Duodenal mucosa (tissue), 2 donors: ENCODE data around the gene CPT1C.

Source experiments
- H3K27ac ChIP-seq: one replicate; pipeline ENCODE4 v1.7.0; 2013; ENCODE audit warnings: low read depth, low read length
- H3K27me3 ChIP-seq, 2 donors: one replicate each; pipeline ENCODE4 v1.7.0; 2013; ENCODE audit warnings: low read length in 2 of 2, control low read depth in 1 of 2; ENCODE audit not compliant: insufficient read depth in 2 of 2, control insufficient read depth in 1 of 2
- H3K36me3 ChIP-seq, 2 donors: one replicate each; pipeline ENCODE4 v1.7.0; 2013; ENCODE audit warnings: low read length in 2 of 2, control low read depth in 1 of 2; ENCODE audit not compliant: insufficient read depth in 2 of 2, control insufficient read depth in 1 of 2
- H3K4me1 ChIP-seq, 2 donors: one replicate each; pipeline ENCODE4 v1.7.0; 2013; ENCODE audit warnings: low read length in 2 of 2, control low read depth in 1 of 2; ENCODE audit not compliant: insufficient read depth in 2 of 2, control insufficient read depth in 1 of 2
- H3K4me3 ChIP-seq, 2 donors: one replicate each; pipeline ENCODE4 v1.7.0; 2013; ENCODE audit warnings: low read length in 2 of 2, low read depth in 1 of 2
- H3K9ac ChIP-seq, 2 donors: one replicate each; pipeline ENCODE4 v1.7.0; 2013; ENCODE audit warnings: low read length in 2 of 2, low read depth in 1 of 2
- H3K9me3 ChIP-seq, 2 donors: one replicate each; pipeline ENCODE4 v1.7.0; 2013; ENCODE audit warnings: low read length in 2 of 2, control low read depth in 1 of 2; ENCODE audit not compliant: control insufficient read depth in 1 of 2

CPT1C gene

DNA sequence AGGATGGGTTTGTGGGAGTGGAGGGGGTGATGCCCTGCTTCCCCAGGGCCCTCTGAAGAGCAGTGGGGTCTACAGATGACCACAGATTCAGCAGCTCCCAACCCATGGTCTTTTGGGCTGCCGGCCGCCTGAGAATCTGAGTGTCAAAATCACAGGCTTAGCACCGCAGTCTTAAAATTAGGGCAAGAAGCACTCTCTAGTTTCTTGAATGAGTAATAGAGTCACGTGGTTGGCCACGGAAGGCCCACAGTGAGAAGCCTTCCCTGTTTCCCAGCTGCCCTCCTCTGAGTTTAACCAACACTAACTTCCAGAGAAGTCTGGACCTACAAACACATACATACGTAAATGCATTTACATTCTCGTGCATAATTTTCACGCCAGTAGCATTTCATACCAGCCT is 8.6 kb upstream of the CPT1C start:
- H3K4me1 ChIP-seq, result peaks cover 15 to 29% of the 10 kb centered on the region in 2 donors
- H3K9ac ChIP-seq, result no peak overlapping the region
- H3K36me3 ChIP-seq, result peaks cover 23 to 51% of the 10 kb centered on the region in 2 donors
- H3K9me3 ChIP-seq, result no peaks in the 10 kb centered on the region
- no peak overlapping the region for H3K4me3 ChIP-seq
- no peak overlapping the region for H3K27ac ChIP-seq
- no peaks in the 10 kb centered on the region for H3K27me3 ChIP-seq

DNA sequence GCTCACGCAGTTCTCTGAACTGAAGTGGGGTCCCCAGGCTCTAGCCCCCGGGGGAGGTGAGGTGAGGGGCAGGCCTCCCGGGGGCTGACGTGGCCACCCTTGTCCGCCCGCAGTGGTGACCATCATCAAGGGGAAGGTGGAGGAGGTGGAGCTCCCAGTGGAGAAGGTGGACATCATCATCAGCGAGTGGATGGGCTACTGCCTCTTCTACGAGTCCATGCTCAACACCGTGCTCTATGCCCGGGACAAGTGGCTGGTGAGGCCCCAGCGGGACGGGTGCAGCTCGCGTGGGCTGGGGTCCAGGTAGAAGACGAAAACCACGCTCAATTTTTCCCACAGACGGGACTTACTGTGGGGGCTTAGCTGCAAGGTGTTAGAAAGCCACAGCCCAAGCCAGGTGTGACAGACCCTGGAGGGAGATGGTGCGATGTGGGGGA is 7.1 kb upstream of the CPT1C start:
- no peak overlapping the region for H3K27ac ChIP-seq
- H3K4me1 ChIP-seq, result peaks cover 8 to 20% of the 10 kb centered on the region in 2 donors
- H3K36me3 ChIP-seq, result peaks cover 23 to 56% of the 10 kb centered on the region in 2 donors

DNA sequence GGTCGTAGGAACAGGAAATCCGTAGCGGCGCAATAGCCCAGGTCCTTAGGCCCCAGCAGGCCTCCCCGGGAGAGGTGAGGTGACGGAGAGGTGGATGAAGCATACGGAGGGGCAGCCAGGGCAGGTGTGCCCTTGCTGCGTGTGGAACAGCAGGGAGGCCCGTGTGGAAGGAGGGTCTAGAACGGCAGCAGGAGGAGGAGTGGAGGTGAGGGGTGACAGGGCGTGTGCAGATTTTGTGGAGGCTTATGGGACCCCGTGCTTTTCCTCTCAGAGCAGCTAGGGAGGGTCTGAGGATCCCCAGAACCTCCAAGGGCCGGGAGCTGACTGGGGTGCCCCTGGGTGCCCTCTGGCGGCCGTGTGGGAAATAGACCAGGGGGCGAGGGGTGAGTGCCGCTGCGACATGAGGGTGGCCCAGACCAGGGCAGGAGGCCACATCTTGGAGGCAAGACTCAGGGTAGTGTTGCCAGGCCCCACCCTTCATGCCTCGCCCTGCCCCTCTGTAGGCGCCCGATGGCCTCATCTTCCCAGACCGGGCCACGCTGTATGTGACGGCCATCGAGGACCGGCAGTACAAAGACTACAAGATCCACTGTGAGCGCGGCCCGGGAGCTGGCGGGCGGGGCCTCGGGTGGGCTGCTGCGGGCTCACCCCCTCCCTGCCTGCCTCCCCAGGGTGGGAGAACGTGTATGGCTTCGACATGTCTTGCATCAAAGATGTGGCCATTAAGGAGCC is 6.5 kb upstream of the CPT1C start:
- Histone ChIP-seq H3K36me3 (peaks cover 23 to 56% of the 10 kb centered on the region in 2 donors), H3K4me3 (no peak overlapping the region), H3K27me3 (peaks cover 0 to 1% of the 10 kb centered on the region in 2 donors), H3K4me1 (peaks cover 9 to 22% of the 10 kb centered on the region in 2 donors), H3K9me3 (no peaks in the 10 kb centered on the region), H3K9ac (no peak overlapping the region), H3K27ac (no peak overlapping the region)

More for the DNA sequence above, 7.1 kb upstream of the CPT1C start:
- no peak overlapping the region for H3K4me3 ChIP-seq
- H3K9me3 ChIP-seq, result no peaks in the 10 kb centered on the region
- H3K27me3 ChIP-seq, result no peaks in the 10 kb centered on the region
- H3K9ac ChIP-seq, result no peak overlapping the region

DNA sequence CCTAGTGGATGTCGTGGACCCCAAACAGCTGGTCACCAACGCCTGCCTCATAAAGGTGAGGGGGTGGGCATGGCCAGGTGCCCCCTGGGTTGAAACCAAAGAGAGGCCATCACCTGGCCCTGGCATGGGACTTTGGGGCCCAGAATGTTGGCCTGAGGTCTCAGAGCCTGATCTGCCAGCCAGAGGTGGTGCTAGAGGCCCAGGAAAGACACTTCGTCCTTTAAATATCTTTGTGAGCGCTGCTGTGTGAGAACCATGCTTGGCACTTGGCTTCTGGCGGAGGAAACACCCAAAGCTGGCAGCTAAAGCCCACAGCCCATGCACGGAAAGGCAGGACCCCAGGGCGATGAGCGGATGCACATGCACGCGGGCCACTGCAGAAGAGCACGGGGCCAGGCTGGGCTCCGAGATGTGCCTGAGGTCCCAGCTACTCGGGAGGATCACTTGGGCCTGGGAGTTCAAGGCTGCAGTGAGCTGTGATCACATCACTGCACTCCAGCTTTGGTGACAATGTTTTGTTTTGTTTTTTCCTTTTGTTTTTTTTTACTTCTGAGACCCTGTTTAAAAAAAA is 5.8 kb upstream of the CPT1C start:
- Histone ChIP-seq H3K4me1 (peaks cover 14 to 22% of the 10 kb centered on the region in 2 donors), H3K27me3 (peaks cover 0 to 8% of the 10 kb centered on the region in 2 donors), H3K36me3 (peaks cover 23 to 56% of the 10 kb centered on the region in 2 donors), H3K9me3 (no peaks in the 10 kb centered on the region), H3K27ac (no peak overlapping the region), H3K4me3 (no peak overlapping the region), H3K9ac (no peak overlapping the region)

DNA sequence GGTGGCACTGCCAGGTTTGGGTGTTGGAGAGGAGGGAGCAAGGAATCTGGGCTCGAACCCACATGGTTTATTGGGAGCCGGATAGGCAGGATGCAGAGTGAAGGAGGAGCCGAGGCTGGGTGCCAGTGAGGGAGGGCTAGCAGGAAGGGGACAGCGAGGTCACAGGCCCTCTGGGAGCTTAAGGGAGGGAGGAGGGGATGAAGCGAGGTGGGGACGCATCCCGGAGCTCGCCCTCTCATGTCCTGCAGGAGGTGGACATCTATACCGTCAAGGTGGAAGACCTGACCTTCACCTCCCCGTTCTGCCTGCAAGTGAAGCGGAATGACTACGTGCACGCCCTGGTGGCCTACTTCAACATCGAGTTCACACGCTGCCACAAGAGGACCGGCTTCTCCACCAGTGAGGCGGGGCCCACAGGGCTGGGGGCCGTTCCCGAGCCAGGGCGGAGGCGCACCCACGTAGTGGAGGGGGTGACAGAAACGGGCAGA is 5.0 kb upstream of the CPT1C start:
- Histone ChIP-seq H3K4me1 (peaks cover 15 to 22% of the 10 kb centered on the region in 2 donors), H3K9me3 (no peaks in the 10 kb centered on the region), H3K27me3 (peaks cover 5 to 16% of the 10 kb centered on the region in 2 donors), H3K36me3 (peaks cover 23 to 53% of the 10 kb centered on the region in 2 donors), H3K27ac (no peak overlapping the region), H3K9ac (no peak overlapping the region), H3K4me3 (no peak overlapping the region)

DNA sequence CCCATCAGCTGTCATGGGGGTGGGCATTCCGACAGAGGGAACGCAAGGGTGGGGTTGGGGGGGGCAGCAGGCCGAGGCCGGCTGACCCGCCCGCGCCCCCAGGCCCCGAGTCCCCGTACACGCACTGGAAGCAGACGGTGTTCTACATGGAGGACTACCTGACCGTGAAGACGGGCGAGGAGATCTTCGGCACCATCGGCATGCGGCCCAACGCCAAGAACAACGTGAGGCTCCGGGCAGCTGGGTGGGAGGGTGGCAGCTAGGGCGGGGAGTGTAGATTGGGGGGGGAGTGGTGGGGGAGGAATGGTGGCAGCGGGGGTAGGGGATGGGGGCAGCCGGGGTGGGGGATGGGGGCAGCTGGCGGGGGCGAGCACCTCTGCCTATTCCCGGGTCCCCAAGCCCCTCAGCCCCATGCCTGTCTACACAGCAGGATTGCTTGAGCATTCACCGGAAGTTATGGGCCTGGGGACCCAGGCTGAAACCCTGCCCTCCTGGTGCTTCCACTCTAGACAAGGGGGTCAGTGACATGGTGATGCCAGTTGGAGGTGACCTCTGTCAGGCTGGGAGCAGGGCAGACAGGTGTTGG is 4.3 kb upstream of the CPT1C start:
- H3K4me3 ChIP-seq, result no peak overlapping the region

DNA sequence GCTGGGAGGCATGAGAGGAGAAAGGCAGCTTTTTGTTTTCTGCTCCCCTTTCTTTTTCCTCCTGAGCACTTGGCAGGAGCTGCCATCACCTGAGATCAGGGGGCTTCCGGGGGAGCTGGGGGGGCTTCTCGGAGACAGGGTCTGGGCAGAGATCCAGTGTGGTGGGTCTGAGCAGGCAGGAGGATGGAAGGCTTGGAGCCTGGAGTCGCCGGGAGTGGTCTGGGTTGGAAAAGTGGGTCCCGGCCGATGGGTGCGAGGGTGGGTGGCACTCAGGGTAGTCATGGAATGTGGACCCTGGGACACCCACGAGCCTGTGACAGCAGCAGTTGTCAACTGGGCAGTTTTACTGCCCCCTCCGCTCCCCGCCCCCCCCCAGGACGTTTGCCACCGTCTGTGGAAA is 3.8 kb upstream of the CPT1C start:
- Histone ChIP-seq H3K9me3 (no peaks in the 10 kb centered on the region), H3K4me1 (peaks cover 15 to 27% of the 10 kb centered on the region in 2 donors), H3K27ac (no peak overlapping the region), H3K36me3 (peaks cover 19 to 45% of the 10 kb centered on the region in 2 donors), H3K4me3 (no peak overlapping the region), H3K9ac (no peak overlapping the region), H3K27me3 (peaks cover 11 to 24% of the 10 kb centered on the region in 2 donors)

More for the DNA sequence above, 4.3 kb upstream of the CPT1C start:
- Histone ChIP-seq H3K36me3 (peaks cover 23 to 50% of the 10 kb centered on the region in 2 donors), H3K4me1 (peaks cover 15 to 27% of the 10 kb centered on the region in 2 donors), H3K9me3 (no peaks in the 10 kb centered on the region), H3K9ac (no peak overlapping the region), H3K27me3 (peaks cover 11 to 23% of the 10 kb centered on the region in 2 donors), H3K27ac (no peak overlapping the region)

DNA sequence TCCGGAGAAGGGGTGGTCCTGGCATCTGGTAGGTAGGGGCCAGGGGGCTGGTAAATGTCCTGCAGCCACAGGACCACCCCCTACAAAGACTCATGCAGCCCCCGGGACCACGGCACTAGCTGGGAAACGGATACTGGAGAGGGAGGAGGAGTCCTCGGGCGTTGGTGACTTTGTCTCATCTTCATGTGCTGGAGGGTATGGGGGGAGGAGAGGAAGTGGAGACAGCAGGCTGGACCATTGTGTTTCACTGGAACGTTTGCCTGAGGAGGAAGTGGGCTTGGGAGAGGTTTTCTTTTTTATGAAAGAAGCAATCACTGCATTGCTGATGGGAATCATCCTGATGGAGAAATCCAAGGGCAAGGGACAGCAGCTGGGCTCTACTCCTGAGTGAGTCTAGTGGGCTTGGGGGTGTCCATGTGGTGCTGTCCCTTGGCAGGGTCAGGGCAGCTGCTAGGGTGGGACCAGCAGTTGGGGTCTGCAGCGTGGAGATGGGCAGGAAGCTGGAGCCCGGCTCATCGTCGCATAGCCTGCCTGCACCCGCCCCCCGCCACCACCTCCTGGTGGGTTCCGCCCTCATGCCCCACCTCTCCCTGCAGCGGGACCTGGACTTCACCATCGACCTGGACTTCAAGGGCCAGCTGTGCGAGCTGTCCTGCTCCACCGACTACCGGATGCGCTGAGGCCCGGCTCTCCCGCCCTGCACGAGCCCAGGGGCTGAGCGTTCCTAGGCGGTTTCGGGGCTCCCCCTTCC is 3.2 kb upstream of the CPT1C start:
- Histone ChIP-seq H3K4me1 (peaks cover 15 to 27% of the 10 kb centered on the region in 2 donors), H3K27ac (no peak overlapping the region), H3K9ac (no peak overlapping the region), H3K27me3 (peaks cover 11 to 24% of the 10 kb centered on the region in 2 donors), H3K4me3 (no peak overlapping the region), H3K9me3 (no peaks in the 10 kb centered on the region), H3K36me3 (peaks cover 15 to 41% of the 10 kb centered on the region in 2 donors)

DNA sequence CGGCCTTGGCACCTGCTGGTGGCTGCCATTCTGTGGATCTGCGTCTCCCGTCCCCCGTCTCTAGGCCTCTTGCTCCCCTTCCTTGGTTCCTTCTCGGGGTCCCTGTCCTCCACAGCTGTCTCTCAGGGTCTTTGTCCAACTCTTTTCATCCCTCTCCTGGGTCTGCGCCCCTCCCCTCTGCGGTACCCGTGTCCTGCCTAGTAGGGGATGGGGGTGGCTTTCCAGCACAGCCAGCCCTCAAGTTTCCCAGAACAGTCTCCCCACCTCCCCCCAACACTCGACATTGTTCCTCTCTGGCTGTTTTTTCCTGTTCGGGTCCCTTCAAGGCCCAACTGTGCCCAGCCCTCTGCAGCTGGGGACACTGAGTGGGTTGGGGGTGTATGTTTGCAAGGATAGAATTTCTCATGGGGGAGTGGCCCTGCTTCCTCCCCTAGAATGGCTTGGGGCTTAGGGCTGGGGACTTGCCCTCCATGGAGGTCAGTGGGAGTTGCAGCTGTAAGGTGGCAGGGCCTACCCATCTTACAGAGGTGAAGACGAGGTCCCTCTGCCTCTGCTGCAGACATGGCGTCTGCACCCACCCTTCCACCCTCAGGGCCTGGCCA is 2.3 kb upstream of the CPT1C start:
- Histone ChIP-seq H3K4me1 (peaks cover 15 to 27% of the 10 kb centered on the region in 2 donors), H3K4me3 (no peak overlapping the region), H3K27me3 (peaks cover 11 to 24% of the 10 kb centered on the region in 2 donors), H3K36me3 (peaks cover 14 to 37% of the 10 kb centered on the region in 2 donors), H3K27ac (no peak overlapping the region), H3K9me3 (no peaks in the 10 kb centered on the region), H3K9ac (no peak overlapping the region)
